ENCODE results near the gene GLRX3. TPM values are rescaled to one million over a fixed set of nuclear protein-coding genes. Genes with fewer than 3 reads are reported as not detected.

Gene GLRX3
- polyA plus RNA-seq, 1 donor from 2014 or later: 118 TPM

GRCh38 chr10:130218181-130218641 lies 82.0 kb downstream of the GLRX3 start:
- TF ChIP-seq, protein P1, sequence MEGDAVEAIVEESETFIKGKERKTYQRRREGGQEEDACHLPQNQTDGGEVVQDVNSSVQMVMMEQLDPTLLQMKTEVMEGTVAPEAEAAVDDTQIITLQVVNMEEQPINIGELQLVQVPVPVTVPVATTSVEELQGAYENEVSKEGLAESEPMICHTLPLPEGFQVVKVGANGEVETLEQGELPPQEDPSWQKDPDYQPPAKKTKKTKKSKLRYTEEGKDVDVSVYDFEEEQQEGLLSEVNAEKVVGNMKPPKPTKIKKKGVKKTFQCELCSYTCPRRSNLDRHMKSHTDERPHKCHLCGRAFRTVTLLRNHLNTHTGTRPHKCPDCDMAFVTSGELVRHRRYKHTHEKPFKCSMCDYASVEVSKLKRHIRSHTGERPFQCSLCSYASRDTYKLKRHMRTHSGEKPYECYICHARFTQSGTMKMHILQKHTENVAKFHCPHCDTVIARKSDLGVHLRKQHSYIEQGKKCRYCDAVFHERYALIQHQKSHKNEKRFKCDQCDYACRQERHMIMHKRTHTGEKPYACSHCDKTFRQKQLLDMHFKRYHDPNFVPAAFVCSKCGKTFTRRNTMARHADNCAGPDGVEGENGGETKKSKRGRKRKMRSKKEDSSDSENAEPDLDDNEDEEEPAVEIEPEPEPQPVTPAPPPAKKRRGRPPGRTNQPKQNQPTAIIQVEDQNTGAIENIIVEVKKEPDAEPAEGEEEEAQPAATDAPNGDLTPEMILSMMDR (IDR thresholded peaks at IDR 0.05; ENCODE audit: poor library complexity, severe bottlenecking): no peak
- no peak for TF ChIP-seq TAF1 (IDR thresholded peaks at IDR 0.05; ENCODE audit: low read depth)
- no peak for TF ChIP-seq SMC3 (conservative IDR thresholded peaks at IDR 0.05; ENCODE audit: poor library complexity)
- TF ChIP-seq EP300 (conservative IDR thresholded peaks at IDR 0.05; ENCODE audit: poor library complexity, severe bottlenecking): no peak
- TF ChIP-seq EZH2 (IDR thresholded peaks at IDR 0.05; ENCODE audit: borderline replicate concordance, insufficient read depth, low read length, poor library complexity, severe bottlenecking): no peak
- TF ChIP-seq POLR2AphosphoS5 (IDR thresholded peaks at IDR 0.05): no peak
- TF ChIP-seq MXI1 (conservative IDR thresholded peaks at IDR 0.05; ENCODE audit: poor library complexity, severe bottlenecking): no peak
- no peak for TF ChIP-seq RAD21 (conservative IDR thresholded peaks at IDR 0.05)
- TF ChIP-seq, protein P2, sequence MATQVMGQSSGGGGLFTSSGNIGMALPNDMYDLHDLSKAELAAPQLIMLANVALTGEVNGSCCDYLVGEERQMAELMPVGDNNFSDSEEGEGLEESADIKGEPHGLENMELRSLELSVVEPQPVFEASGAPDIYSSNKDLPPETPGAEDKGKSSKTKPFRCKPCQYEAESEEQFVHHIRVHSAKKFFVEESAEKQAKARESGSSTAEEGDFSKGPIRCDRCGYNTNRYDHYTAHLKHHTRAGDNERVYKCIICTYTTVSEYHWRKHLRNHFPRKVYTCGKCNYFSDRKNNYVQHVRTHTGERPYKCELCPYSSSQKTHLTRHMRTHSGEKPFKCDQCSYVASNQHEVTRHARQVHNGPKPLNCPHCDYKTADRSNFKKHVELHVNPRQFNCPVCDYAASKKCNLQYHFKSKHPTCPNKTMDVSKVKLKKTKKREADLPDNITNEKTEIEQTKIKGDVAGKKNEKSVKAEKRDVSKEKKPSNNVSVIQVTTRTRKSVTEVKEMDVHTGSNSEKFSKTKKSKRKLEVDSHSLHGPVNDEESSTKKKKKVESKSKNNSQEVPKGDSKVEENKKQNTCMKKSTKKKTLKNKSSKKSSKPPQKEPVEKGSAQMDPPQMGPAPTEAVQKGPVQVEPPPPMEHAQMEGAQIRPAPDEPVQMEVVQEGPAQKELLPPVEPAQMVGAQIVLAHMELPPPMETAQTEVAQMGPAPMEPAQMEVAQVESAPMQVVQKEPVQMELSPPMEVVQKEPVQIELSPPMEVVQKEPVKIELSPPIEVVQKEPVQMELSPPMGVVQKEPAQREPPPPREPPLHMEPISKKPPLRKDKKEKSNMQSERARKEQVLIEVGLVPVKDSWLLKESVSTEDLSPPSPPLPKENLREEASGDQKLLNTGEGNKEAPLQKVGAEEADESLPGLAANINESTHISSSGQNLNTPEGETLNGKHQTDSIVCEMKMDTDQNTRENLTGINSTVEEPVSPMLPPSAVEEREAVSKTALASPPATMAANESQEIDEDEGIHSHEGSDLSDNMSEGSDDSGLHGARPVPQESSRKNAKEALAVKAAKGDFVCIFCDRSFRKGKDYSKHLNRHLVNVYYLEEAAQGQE (IDR thresholded peaks at IDR 0.05; ENCODE audit: borderline replicate concordance): no peak
- H2AFZ ChIP-seq (ENCODE audit: low read depth, low read length): no peak overlapping the region

DNA sequence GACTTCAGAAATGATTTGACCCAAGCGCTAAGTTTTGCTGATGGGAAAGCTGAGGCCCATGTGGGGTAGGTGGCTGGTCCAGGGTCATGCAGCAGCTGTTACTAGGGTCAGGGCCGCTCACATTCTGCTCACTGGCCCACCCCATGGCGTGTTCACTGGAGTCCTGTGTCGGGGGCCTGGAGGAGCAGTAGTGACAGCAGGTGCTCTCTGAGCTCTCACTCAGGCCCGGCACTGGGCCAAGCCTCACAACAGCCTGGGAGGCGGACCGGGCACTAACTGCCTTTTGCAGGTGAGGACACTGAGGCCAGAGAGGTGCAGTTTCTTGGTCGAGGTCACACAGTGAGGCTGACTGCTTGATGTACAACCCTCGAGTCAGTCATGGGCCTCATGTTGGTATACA lies 82.7 kb downstream of the GLRX3 start:
- Histone ChIP-seq H3K4me3 (ENCODE audit: low read length) (no peak overlapping the region), H3K27ac (ENCODE audit: low read length) (no peak overlapping the region), H4K20me1 (ENCODE audit: insufficient read depth) (no peaks in the 10 kb centered on the region), H3K9me3 (ENCODE audit: low read length) (no peaks in the 10 kb centered on the region), H3K36me3 (ENCODE audit: insufficient read depth, low read length) (no peaks in the 10 kb centered on the region), H3K79me2 (replicated peaks; ENCODE audit: insufficient read depth, low read length) (no peaks in the 10 kb centered on the region), H3K9me2 (ENCODE audit: insufficient read depth, low read length) (no peaks in the 10 kb centered on the region), H2AFZ (ENCODE audit: low read depth, low read length) (no peak overlapping the region), H3F3A (ENCODE audit: insufficient read depth, low read length, poor library complexity, severe bottlenecking) (no peaks in the 10 kb centered on the region), H3K4me2 (ENCODE audit: low read length) (no peak overlapping the region), H3K9ac (ENCODE audit: low read length) (no peak overlapping the region), H3K27me3 (ENCODE audit: insufficient read depth, low read depth, low read length) (no peaks in the 10 kb centered on the region)
- TF ChIP-seq RAD21 (conservative IDR thresholded peaks at IDR 0.05): no peak
- TF ChIP-seq, protein P1 (IDR thresholded peaks at IDR 0.05; ENCODE audit: poor library complexity, severe bottlenecking): no peak
- no peak for TF ChIP-seq SMC3 (conservative IDR thresholded peaks at IDR 0.05; ENCODE audit: poor library complexity)
- no peak for TF ChIP-seq EP300 (conservative IDR thresholded peaks at IDR 0.05; ENCODE audit: poor library complexity, severe bottlenecking)

More at GRCh38 chr10:130218181-130218641, 82.0 kb downstream of the GLRX3 start:
- H3K9ac ChIP-seq (ENCODE audit: low read length): no peak overlapping the region
- H3K27ac ChIP-seq (ENCODE audit: low read length): no peak overlapping the region
- H3K36me3 ChIP-seq (ENCODE audit: insufficient read depth, low read length): no peaks in the 10 kb centered on the region
- H3K9me2 ChIP-seq (ENCODE audit: insufficient read depth, low read length): no peaks in the 10 kb centered on the region
- no peaks in the 10 kb centered on the region for H4K20me1 ChIP-seq (ENCODE audit: insufficient read depth)
- no peak overlapping the region for H3K4me3 ChIP-seq (ENCODE audit: low read length)
- no peaks in the 10 kb centered on the region for H3K79me2 ChIP-seq (replicated peaks; ENCODE audit: insufficient read depth, low read length)
- no peak overlapping the region for H3K4me2 ChIP-seq (ENCODE audit: low read length)
- no peaks in the 10 kb centered on the region for H3F3A ChIP-seq (ENCODE audit: insufficient read depth, low read length, poor library complexity, severe bottlenecking)
- no peaks in the 10 kb centered on the region for H3K27me3 ChIP-seq (ENCODE audit: insufficient read depth, low read depth, low read length)
- H3K9me3 ChIP-seq (ENCODE audit: low read length): no peaks in the 10 kb centered on the region

All from neural cell (in vitro differentiated cells).